BLaER1 (cell line): ENCODE data around the gene GYG2.
A peak's percentile ranks its signal among the peaks of the same experiment; 100 is the strongest.

Experiments used
- H3K27ac ChIP-seq: shearing (Covaris generic); formaldehyde crosslinking; 2 replicates; pipeline ENCODE4 v1.8.1; 2022
- H3K27me3 ChIP-seq: shearing (Covaris generic); formaldehyde crosslinking; 2 replicates; pipeline ENCODE4 v1.8.1; 2022
- H3K36me3 ChIP-seq: shearing (Covaris generic); formaldehyde crosslinking; 2 replicates; pipeline ENCODE4 v1.8.1; 2022
- H3K4me1 ChIP-seq: shearing (Covaris generic); formaldehyde crosslinking; 2 replicates; pipeline ENCODE4 v1.8.1; 2022
- H3K4me2 ChIP-seq: shearing (Covaris generic); formaldehyde crosslinking; 2 replicates; pipeline ENCODE4 v1.8.1; 2022
- H3K4me3 ChIP-seq: shearing (Covaris generic); formaldehyde crosslinking; 2 replicates; pipeline ENCODE4 v1.8.1; 2022
- H3K9ac ChIP-seq: shearing (Covaris generic); formaldehyde crosslinking; 2 replicates; pipeline ENCODE4 v1.8.1; 2022
- H3K9me3 ChIP-seq: shearing (Covaris generic); formaldehyde crosslinking; 2 replicates; pipeline ENCODE4 v1.8.1; 2022
- H4K20me1 ChIP-seq: shearing (Covaris generic); formaldehyde crosslinking; 2 replicates; pipeline ENCODE4 v1.8.1; 2022
- Cebpa-rat ChIP-seq: shearing (Covaris generic); IDR thresholded peaks from 2 replicates; pipeline ENCODE4 v1.8.1; 2022

Gene GYG2

GRCh38 chrX:2817036-2817435, 11.7 kb upstream of the GYG2 start:
- no peaks in the 10 kb centered on the region for H4K20me1 ChIP-seq
- peaks cover 10% of the 10 kb centered on the region for H3K4me1 ChIP-seq
- no peak overlapping the region for H3K4me3 ChIP-seq
- no peak overlapping the region for H3K27ac ChIP-seq
- no peak overlapping the region for H3K9ac ChIP-seq
- H3K4me2 ChIP-seq, result no peak overlapping the region
- H3K27me3 ChIP-seq, result no peaks in the 10 kb centered on the region
- H3K36me3 ChIP-seq, result no peaks in the 10 kb centered on the region
- no peak for TF ChIP-seq Cebpa-rat
- no peaks in the 10 kb centered on the region for H3K9me3 ChIP-seq

GRCh38 chrX:2819345-2820135, 9.2 kb upstream of the GYG2 start:
- Histone ChIP-seq H3K9me3 (no peaks in the 10 kb centered on the region), H3K9ac (no peak overlapping the region), H3K4me2 (no peak overlapping the region), H3K27me3 (no peaks in the 10 kb centered on the region), H3K36me3 (no peaks in the 10 kb centered on the region), H3K27ac (no peak overlapping the region), H3K4me1 (0 out of 2 replicates have a peak, but pooled peaks cover 3% of the 10 kb centered on the region), H3K4me3 (no peak overlapping the region), H4K20me1 (no peaks in the 10 kb centered on the region)
- no peak for TF ChIP-seq Cebpa-rat

- H3K4me3 ChIP-seq, result no peak overlapping the region
- H3K36me3 ChIP-seq, result no peaks in the 10 kb centered on the region
- no peak overlapping the region for H3K9ac ChIP-seq
- TF ChIP-seq Cebpa-rat, result no peak
- H3K4me1 ChIP-seq, result 0 out of 2 replicates have a peak, but pooled peaks cover 3% of the 10 kb centered on the region
- H3K27ac ChIP-seq, result no peak overlapping the region
- H4K20me1 ChIP-seq, result no peaks in the 10 kb centered on the region
- no peaks in the 10 kb centered on the region for H3K27me3 ChIP-seq
- H3K4me2 ChIP-seq, result no peak overlapping the region
- no peaks in the 10 kb centered on the region for H3K9me3 ChIP-seq
Observed at GRCh38 chrX:2820136-2820771, 8.5 kb upstream of the GYG2 start.

- TF ChIP-seq Cebpa-rat, result no peak
- H3K9ac ChIP-seq, result no peak overlapping the region
- no peak overlapping the region for H3K27ac ChIP-seq
Observed at GRCh38 chrX:2823795-2824386, 4.8 kb upstream of the GYG2 start.

GRCh38 chrX:2824886-2825285, 3.8 kb upstream of the GYG2 start:
- H4K20me1 ChIP-seq, result no peaks in the 10 kb centered on the region
- peaks cover 11% of the 10 kb centered on the region for H3K4me1 ChIP-seq
- 0 out of 2 replicates have a peak, but pooled peaks cover 2% of the 10 kb centered on the region for H3K27me3 ChIP-seq
- no peak overlapping the region for H3K4me2 ChIP-seq
- no peak overlapping the region for H3K4me3 ChIP-seq
- H3K36me3 ChIP-seq, result no peaks in the 10 kb centered on the region
- H3K9me3 ChIP-seq, result peaks cover 6% of the 10 kb centered on the region; the same call in 1 of the 2 replicates
- no peak overlapping the region for H3K9ac ChIP-seq
- H3K27ac ChIP-seq, result no peak overlapping the region
- TF ChIP-seq Cebpa-rat, result no peak

More at GRCh38 chrX:2823795-2824386, 4.8 kb upstream of the GYG2 start:
- no peak overlapping the region for H3K4me3 ChIP-seq
- H3K4me1 ChIP-seq, result 0 out of 2 replicates have a peak, but pooled peaks cover 6% of the 10 kb centered on the region
- no peaks in the 10 kb centered on the region for H4K20me1 ChIP-seq
- H3K4me2 ChIP-seq, result no peak overlapping the region
- 0 out of 2 replicates have a peak, but pooled peaks cover 2% of the 10 kb centered on the region for H3K27me3 ChIP-seq
- no peaks in the 10 kb centered on the region for H3K36me3 ChIP-seq
- peaks cover 6% of the 10 kb centered on the region; the same call in 1 of the 2 replicates for H3K9me3 ChIP-seq

- peaks cover 19% of the 10 kb centered on the region for H3K4me1 ChIP-seq
- 0 out of 2 replicates have a peak, but pooled peaks cover 2% of the 10 kb centered on the region for H3K27me3 ChIP-seq
- peak overlapping the region; percentile 62 for H3K4me3 ChIP-seq
- H3K4me2 ChIP-seq, result peak overlapping the region; percentile 55
- no peaks in the 10 kb centered on the region for H3K36me3 ChIP-seq
- no peak overlapping the region for H3K27ac ChIP-seq
- no peaks in the 10 kb centered on the region for H4K20me1 ChIP-seq
- no peak for TF ChIP-seq Cebpa-rat
- peaks cover 9% of the 10 kb centered on the region; the same call in 1 of the 2 replicates for H3K9me3 ChIP-seq
- H3K9ac ChIP-seq, result peak overlapping the region; percentile 29; the same call in 1 of the 2 replicates
Observed at GRCh38 chrX:2828959-2829411, 255 bp downstream of the GYG2 start.

GRCh38 chrX:2829469-2830246, 928 bp downstream of the GYG2 start:
- Histone ChIP-seq H3K4me2 (peak overlapping the region; percentile 55), H3K36me3 (no peaks in the 10 kb centered on the region), H4K20me1 (no peaks in the 10 kb centered on the region), H3K4me1 (peaks cover 19% of the 10 kb centered on the region), H3K27ac (no peak overlapping the region), H3K4me3 (peak overlapping the region; percentile 62), H3K9me3 (peaks cover 15% of the 10 kb centered on the region), H3K9ac (peak overlapping the region; percentile 29; the same call in 1 of the 2 replicates), H3K27me3 (0 out of 2 replicates have a peak, but pooled peaks cover 2% of the 10 kb centered on the region)
- TF ChIP-seq Cebpa-rat, result no peak

GRCh38 chrX:2831471-2832228, 2.9 kb downstream of the GYG2 start:
- no peak overlapping the region for H3K4me3 ChIP-seq
- no peak for TF ChIP-seq Cebpa-rat
- 0 out of 2 replicates have a peak, but pooled peaks cover 2% of the 10 kb centered on the region for H3K27me3 ChIP-seq
- H3K9me3 ChIP-seq, result peaks cover 26% of the 10 kb centered on the region
- no peak overlapping the region for H3K4me2 ChIP-seq
- peaks cover 9% of the 10 kb centered on the region for H3K36me3 ChIP-seq
- H3K4me1 ChIP-seq, result peaks cover 19% of the 10 kb centered on the region
- no peak overlapping the region for H3K27ac ChIP-seq
- no peaks in the 10 kb centered on the region for H4K20me1 ChIP-seq
- no peak overlapping the region for H3K9ac ChIP-seq
